Stimulated activated effector memory CD8-positive, alpha-beta T cell treated with anti-CD3 and anti-CD28 coated beads, Interleukin-12 subunit alpha, Interleukin-12 subunit beta, amount 100 ng/mL, for 72 hours (primary cell): Measurements from ENCODE around the gene NRGN.
"Not testable (repeated sequence)": the region's sequence is repeated elsewhere in the genome, so short reads cannot be mapped to it uniquely, and the experiment has no call there.

ENCODE experiments used
- ATAC-seq: fragments of 150-1000 bp; cut with Tn5 transposase; 2 replicates; pipeline ENCODE4 v1.10.0; 2021
- DNase-seq, 2 donors: peaks; one replicate each; pipeline ENCODE4 v3.0.0; 2021 to 2022; ENCODE audit warnings: low spot score in 2 of 2
- H3K27ac Mint-ChIP-seq: one replicate; pipeline ENCODE4 v1.8.0; 2022; ENCODE audit warnings: mild to moderate bottlenecking, mixed read lengths
- H3K36me3 Mint-ChIP-seq: one replicate; pipeline ENCODE4 v1.8.0; 2022; ENCODE audit warnings: mild to moderate bottlenecking, mixed read lengths
- H3K4me1 Mint-ChIP-seq: one replicate; pipeline ENCODE4 v1.8.0; 2022; ENCODE audit warnings: mixed read lengths
- H3K4me3 Mint-ChIP-seq: one replicate; pipeline ENCODE4 v1.8.0; 2022; ENCODE audit warnings: mild to moderate bottlenecking, mixed read lengths
- H3K9me3 Mint-ChIP-seq: one replicate; pipeline ENCODE4 v1.8.0; 2022; ENCODE audit warnings: mixed read lengths

The NRGN gene

GRCh38 chr11:124759266-124760204 lies 19.8 kb downstream of the NRGN start:
- no peak for ATAC-seq
- Mint-ChIP-seq H3K36me3 (no peaks in the 10 kb centered on the region), H3K27ac (no peak overlapping the region), H3K4me3 (peak overlapping the region; percentile 61), H3K9me3 (no peaks in the 10 kb centered on the region), H3K4me1 (peaks cover 25% of the 10 kb centered on the region)
- DNase-seq: no peak

DNA sequence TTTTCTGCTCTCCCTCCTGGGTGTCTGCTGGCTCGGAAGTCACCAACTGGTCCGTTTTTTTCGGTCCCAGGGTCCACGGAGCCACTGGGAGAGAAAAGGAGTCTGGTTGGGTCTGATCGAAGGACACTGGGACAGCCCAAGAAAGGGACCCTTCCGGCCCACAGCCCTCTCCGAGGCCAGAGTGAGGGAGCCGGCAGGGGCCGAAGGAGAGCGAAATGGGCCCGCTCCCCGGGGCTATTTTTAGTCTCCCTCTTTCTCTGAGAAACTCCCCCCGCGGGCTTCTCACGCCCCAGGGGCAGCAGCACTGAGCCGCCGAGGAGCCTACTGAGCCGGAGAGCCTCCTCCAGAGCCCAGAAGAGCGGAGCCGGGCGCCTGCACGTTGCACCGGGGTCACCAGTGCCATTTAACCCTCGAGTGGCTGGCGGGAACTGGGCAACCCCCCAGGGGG lies 20.5 kb downstream of the NRGN start:
- Mint-ChIP-seq H3K27ac (no peak overlapping the region), H3K9me3 (no peaks in the 10 kb centered on the region), H3K4me3 (peak overlapping the region; percentile 17), H3K36me3 (no peaks in the 10 kb centered on the region), H3K4me1 (peaks cover 25% of the 10 kb centered on the region)
- DNase-seq (no peak), ATAC-seq (no peak)

- Mint-ChIP-seq H3K4me3 (no peak overlapping the region), H3K27ac (no peak overlapping the region), H3K36me3 (peaks cover 4% of the 10 kb centered on the region), H3K4me1 (peaks cover 25% of the 10 kb centered on the region), H3K9me3 (no peaks in the 10 kb centered on the region)
- DNase-seq (no peak), ATAC-seq (no peak)
Observed at GRCh38 chr11:124760806-124761205, 21.1 kb downstream of the NRGN start.

GRCh38 chr11:124761301-124762104 lies 21.8 kb downstream of the NRGN start:
- Mint-ChIP-seq H3K4me1 (peaks cover 25% of the 10 kb centered on the region), H3K9me3 (no peaks in the 10 kb centered on the region), H3K36me3 (peaks cover 11% of the 10 kb centered on the region), H3K4me3 (peak overlapping the region; percentile 78), H3K27ac (no peak overlapping the region)
- DNase-seq: no peak
- no peak for ATAC-seq

DNA sequence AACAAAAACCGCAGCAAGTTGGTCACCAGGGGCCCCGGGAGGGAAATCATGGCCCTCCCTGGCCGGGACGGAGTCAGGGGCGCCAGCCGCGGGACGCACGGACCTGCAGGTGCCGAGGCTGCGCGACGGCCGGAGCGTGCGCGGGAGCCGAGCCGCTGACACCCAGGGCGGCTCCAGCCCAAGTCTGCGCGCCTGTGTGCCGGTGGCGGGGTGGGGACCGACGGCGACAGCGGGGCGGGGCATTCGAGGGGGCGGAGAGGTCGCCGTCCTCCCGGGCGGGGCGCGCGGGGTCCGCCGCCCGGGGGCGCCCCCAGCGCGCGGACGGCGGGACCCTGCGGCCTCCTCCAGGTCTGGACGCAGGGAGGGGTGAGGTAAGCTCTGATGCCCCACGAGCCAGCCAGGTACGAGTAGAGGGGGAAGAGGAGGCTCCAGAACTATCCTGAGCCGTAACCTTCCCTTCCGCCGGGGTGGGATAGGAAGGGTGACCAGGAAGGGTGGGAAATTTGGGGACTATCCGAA lies 22.4 kb downstream of the NRGN start, which contains the start of gene ESAM:
Gene ESAM, minus strand, starts transcription at position 186 of the 519 bp plus-strand sequence. Its CDS starts 136 bp downstream, at position 50.
- peak; percentile 48 to 76 for DNase-seq
- H3K9me3 Mint-ChIP-seq: no peaks in the 10 kb centered on the region
- peak within 1 kb of the TSS; percentile 78 for H3K4me3 Mint-ChIP-seq
- peaks cover 25% of the 10 kb centered on the region for H3K4me1 Mint-ChIP-seq
- peak within 1 kb of the TSS; percentile 6 for H3K27ac Mint-ChIP-seq
- peak; percentile 87 for ATAC-seq
- peaks cover 16% of the 10 kb centered on the region for H3K36me3 Mint-ChIP-seq

- peak; percentile 44 for ATAC-seq
- Mint-ChIP-seq H3K27ac (peak overlapping the region; percentile 6), H3K9me3 (no peaks in the 10 kb centered on the region), H3K36me3 (peaks cover 16% of the 10 kb centered on the region), H3K4me3 (peak overlapping the region; percentile 78), H3K4me1 (peaks cover 25% of the 10 kb centered on the region)
- peak in 1 of 2 donors; percentile 67 for DNase-seq
Observed at GRCh38 chr11:124762624-124763155, 22.9 kb downstream of the NRGN start.

DNA sequence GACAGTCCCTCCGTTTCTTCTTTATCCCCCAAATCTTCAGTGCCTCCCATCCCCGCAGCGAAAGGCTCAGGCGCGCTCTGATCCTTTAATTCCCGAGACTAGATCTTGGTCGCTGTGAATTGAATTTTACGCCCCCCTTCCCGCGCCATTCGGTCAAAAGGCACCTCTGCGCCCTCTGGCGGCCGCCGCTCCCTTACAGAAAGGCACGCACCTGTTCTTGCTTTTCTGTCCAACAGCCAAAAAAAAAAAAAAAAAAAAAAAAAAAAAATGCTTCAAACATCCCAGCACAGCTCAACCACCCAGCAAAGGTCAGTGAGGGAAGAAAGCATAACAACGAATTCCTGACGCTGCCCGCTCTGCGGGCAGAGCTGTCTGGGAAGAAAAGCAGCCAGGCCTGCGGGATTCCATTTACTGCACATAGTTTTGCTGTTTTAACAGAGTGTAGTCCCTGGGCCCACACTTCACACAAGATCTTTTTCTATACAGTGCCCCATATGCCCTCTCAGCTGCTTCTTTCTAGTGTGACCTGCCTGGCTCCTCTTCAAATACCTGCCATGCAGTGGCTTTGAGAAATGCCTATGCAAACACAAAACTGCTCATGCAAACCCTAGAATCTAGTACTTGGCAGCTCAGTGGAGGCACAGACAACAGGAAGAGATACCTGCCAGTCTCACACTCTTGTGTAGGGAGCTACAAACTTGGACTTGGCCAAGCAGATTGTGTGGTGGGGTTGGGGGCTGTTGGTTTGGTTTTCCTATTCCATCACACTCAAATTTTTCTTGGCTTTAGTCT lies 23.6 kb downstream of the NRGN start:
- H3K9me3 Mint-ChIP-seq: no peaks in the 10 kb centered on the region
- peak overlapping the region; percentile 6 for H3K27ac Mint-ChIP-seq

DNA sequence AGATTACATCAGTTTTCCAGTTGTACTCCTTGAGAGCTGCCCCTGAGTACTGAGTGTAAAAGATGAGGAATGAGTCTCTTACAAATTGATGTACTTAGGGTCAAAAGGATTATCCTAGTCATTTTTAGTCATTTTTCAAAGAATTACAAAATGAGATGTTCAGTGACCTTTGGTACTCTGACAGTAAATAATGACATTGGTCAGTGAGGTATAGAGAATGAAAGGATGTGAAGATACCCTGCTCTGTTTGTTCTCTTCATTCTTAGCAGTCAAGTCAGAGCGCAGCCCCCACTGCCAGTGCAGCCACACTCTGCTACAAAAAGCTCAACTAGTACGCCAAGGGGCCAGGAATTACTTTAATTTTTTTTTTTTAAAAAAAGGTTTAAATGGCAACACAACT lies 26.4 kb downstream of the NRGN start:
- H3K36me3 Mint-ChIP-seq: peaks cover 42% of the 10 kb centered on the region
- ATAC-seq: no peak

More for the DNA sequence above, 23.6 kb downstream of the NRGN start:
- Mint-ChIP-seq H3K4me1 (peaks cover 21% of the 10 kb centered on the region), H3K4me3 (peak overlapping the region; percentile 78), H3K36me3 (peaks cover 19% of the 10 kb centered on the region)
- peak; percentile 58 for ATAC-seq
- DNase-seq: peak; percentile 75 to 91

DNA sequence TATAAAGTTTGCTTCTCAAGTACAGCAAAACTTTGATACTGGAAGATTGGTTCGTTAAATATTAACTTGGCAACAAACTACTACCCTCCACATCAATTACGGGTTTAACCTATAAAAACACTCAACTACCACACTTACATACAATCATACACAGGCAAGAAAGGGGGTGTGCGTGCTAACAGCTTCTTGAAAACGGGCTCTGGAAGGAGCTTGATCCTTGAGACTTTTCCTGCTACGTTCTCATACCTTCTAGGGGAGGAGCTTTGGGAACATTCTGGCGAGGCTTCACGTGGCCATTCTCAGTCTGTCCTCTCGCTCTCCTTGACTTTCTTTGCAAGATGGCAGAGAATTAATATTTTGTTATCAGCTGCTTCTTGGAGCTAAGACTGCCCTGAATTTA lies 29.2 kb downstream of the NRGN start:
- no peak for ATAC-seq
- H3K27ac Mint-ChIP-seq: no peak overlapping the region

More for the DNA sequence above, 26.4 kb downstream of the NRGN start:
- Mint-ChIP-seq H3K4me1 (peaks cover 12% of the 10 kb centered on the region), H3K9me3 (no peaks in the 10 kb centered on the region), H3K4me3 (no peak overlapping the region), H3K27ac (no peak overlapping the region)
- no peak for DNase-seq

GRCh38 chr11:124769806-124770774 lies 30.3 kb downstream of the NRGN start:
- Mint-ChIP-seq H3K4me3 (no peak overlapping the region), H3K36me3 (peaks cover 67% of the 10 kb centered on the region), H3K4me1 (no peaks in the 10 kb centered on the region), H3K9me3 (no peaks in the 10 kb centered on the region), H3K27ac (no peak overlapping the region)
- ATAC-seq (no peak), DNase-seq (no peak)

More for the DNA sequence above, 29.2 kb downstream of the NRGN start:
- Mint-ChIP-seq H3K36me3 (peaks cover 67% of the 10 kb centered on the region), H3K9me3 (no peaks in the 10 kb centered on the region), H3K4me1 (no peaks in the 10 kb centered on the region), H3K4me3 (no peak overlapping the region)
- no peak for DNase-seq

- H3K36me3 Mint-ChIP-seq: peaks cover 61% of the 10 kb centered on the region
- not testable (repeated sequence) for H3K9me3 Mint-ChIP-seq, H3K4me1 Mint-ChIP-seq, H3K27ac Mint-ChIP-seq, H3K4me3 Mint-ChIP-seq, DNase-seq, ATAC-seq
Observed at GRCh38 chr11:124770959-124771358, 31.2 kb downstream of the NRGN start.

- peaks cover 18% of the 10 kb centered on the region for H3K4me1 Mint-ChIP-seq
- no peak overlapping the region for H3K4me3 Mint-ChIP-seq
- H3K36me3 Mint-ChIP-seq: peaks cover 27% of the 10 kb centered on the region
- no peaks in the 10 kb centered on the region for H3K9me3 Mint-ChIP-seq
- ATAC-seq (no peak), DNase-seq (no peak)
- H3K27ac Mint-ChIP-seq: no peak overlapping the region
Observed at GRCh38 chr11:124776865-124777645, 37.3 kb downstream of the NRGN start.

DNA sequence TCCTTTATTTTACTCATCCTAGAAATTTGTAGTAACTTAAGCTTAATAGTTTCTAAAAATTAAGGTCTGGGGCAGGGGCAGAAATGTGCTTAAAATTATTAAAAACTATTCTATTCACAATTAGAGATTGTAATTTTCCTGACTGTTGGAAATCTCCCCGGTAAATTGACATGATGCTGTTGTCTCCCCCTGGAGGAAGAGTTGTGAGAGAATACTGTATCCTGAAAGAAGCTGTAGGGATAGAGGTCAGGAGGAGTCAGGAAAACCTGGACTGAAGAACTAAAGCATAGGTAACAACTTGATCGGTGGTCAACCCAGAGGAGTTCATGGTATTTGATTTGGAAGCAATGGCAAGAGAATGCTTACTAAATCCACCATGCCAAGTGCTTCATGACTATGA lies 38.5 kb downstream of the NRGN start:
- no peak for ATAC-seq
- H3K9me3 Mint-ChIP-seq: no peaks in the 10 kb centered on the region
- DNase-seq: no peak
- H3K27ac Mint-ChIP-seq: peak overlapping the region; percentile 24
- H3K4me3 Mint-ChIP-seq: no peak overlapping the region
- peaks cover 14% of the 10 kb centered on the region for H3K36me3 Mint-ChIP-seq
- peaks cover 18% of the 10 kb centered on the region for H3K4me1 Mint-ChIP-seq
